HepG2 (cell line): ENCODE data around the gene DNAJA2. TPM values are rescaled to one million over a fixed set of nuclear protein-coding genes. Genes with fewer than 3 reads are reported as not detected.

Experiments used
- AGO1 ChIP-seq: fragments of 200-400 bp; formaldehyde crosslinking; IDR thresholded peaks from 2 replicates; pipeline ENCODE4 v1.6.1; 2017; ENCODE audit warnings: mild to moderate bottlenecking, low read depth, low read length, moderate library complexity; ENCODE audit not compliant: poor library complexity, severe bottlenecking
- AGO2 ChIP-seq: fragments of 200-400 bp; formaldehyde crosslinking; optimal IDR thresholded peaks from 2 replicates; pipeline ENCODE3; 2017; ENCODE audit warnings: mild to moderate bottlenecking, low read depth, low read length, moderate library complexity
- AHR ChIP-seq: IDR thresholded peaks from 2 replicates; pipeline ENCODE4 v1.6.1; 2018; ENCODE audit warnings: missing genetic modification reagents, missing compliant biosample characterization
- BORCS8-MEF2B ChIP-seq: sonication (generic); formaldehyde crosslinking; IDR thresholded peaks from 2 replicates; pipeline ENCODE4 v1.8.0; 2022; ENCODE audit warnings: mild to moderate bottlenecking, missing genetic modification reagents
- EEA1 ChIP-seq: sonication (generic); formaldehyde crosslinking; IDR thresholded peaks from 2 replicates; pipeline ENCODE4 v1.5.1; 2020; ENCODE audit warnings: mild to moderate bottlenecking, missing genetic modification reagents, borderline replicate concordance
- ETV5 ChIP-seq: IDR thresholded peaks from 2 replicates; pipeline ENCODE4 v1.6.1; 2018; ENCODE audit warnings: missing biosample characterization, missing genetic modification reagents, inconsistent platforms, borderline replicate concordance
- HDAC1 ChIP-seq: sonication (generic); formaldehyde crosslinking; IDR thresholded peaks from 2 replicates; pipeline ENCODE4 v1.5.1; 2020; ENCODE audit warnings: mild to moderate bottlenecking, missing genetic modification reagents
- HNRNPL ChIP-seq: fragments of 200-400 bp; formaldehyde crosslinking; IDR thresholded peaks from 2 replicates; pipeline ENCODE4 v1.6.1; 2017; ENCODE audit warnings: mild to moderate bottlenecking, low read depth, low read length
- KDM3A ChIP-seq: IDR thresholded peaks from 2 replicates; pipeline ENCODE4 v1.6.1; 2018; ENCODE audit warnings: low read depth, missing compliant biosample characterization
- KDM4B ChIP-seq: sonication (generic); formaldehyde crosslinking; IDR thresholded peaks from 2 replicates; pipeline ENCODE4 v1.4.0; 2020; ENCODE audit warnings: missing genetic modification reagents
- LCORL ChIP-seq, 2 experiments: fragments of 450-650 bp in 1 of 2; sonication (generic) in 1 of 2; formaldehyde crosslinking in 1 of 2; IDR thresholded peaks; 2 replicates each; pipeline versions ENCODE4 v1.5.0 to v1.6.1; 2017 to 2020; ENCODE audit warnings: antibody characterized with exemption in 1 of 2, missing genetic modification reagents in 1 of 2
- MBD4 ChIP-seq: IDR thresholded peaks from 2 replicates; pipeline ENCODE4 v1.6.1; 2012; ENCODE audit warnings: low read length, inconsistent platforms, borderline replicate concordance
- MTF2 ChIP-seq: sonication (generic); formaldehyde crosslinking; IDR thresholded peaks from 2 replicates; pipeline ENCODE4 v1.5.0; 2020; ENCODE audit warnings: missing genetic modification reagents, borderline replicate concordance
- NFKB2 ChIP-seq: sonication (generic); formaldehyde crosslinking; IDR thresholded peaks from 2 replicates; pipeline ENCODE4 v1.4.0; 2020; ENCODE audit warnings: missing genetic modification reagents, borderline replicate concordance
- RBM22 ChIP-seq: fragments of 200-400 bp; formaldehyde crosslinking; optimal IDR thresholded peaks from 2 replicates; pipeline ENCODE3; 2017; ENCODE audit warnings: mild to moderate bottlenecking, low read length, moderate library complexity
- SSRP1 ChIP-seq: IDR thresholded peaks from 2 replicates; pipeline ENCODE4 v1.6.1; 2016; ENCODE audit warnings: control low read depth
- ZBTB1 ChIP-seq: sonication (generic); formaldehyde crosslinking; IDR thresholded peaks from 2 replicates; pipeline ENCODE4 v1.4.0; 2020; ENCODE audit warnings: missing genetic modification reagents, borderline replicate concordance
- ZBTB21 ChIP-seq: sonication (generic); formaldehyde crosslinking; IDR thresholded peaks from 2 replicates; pipeline ENCODE4 v1.4.0; 2020; ENCODE audit warnings: missing genetic modification reagents
- ZFAT ChIP-seq: sonication (generic); formaldehyde crosslinking; conservative IDR thresholded peaks from 2 replicates; pipeline ENCODE4 v1.8.1; 2023; ENCODE audit warnings: missing genetic modification reagents, inconsistent platforms
- ZIK1 ChIP-seq: sonication (generic); formaldehyde crosslinking; IDR thresholded peaks from 2 replicates; pipeline ENCODE4 v1.5.0; 2020; ENCODE audit warnings: mild to moderate bottlenecking, low read depth, missing genetic modification reagents, borderline replicate concordance
- ZNF138 ChIP-seq: sonication (generic); formaldehyde crosslinking; IDR thresholded peaks from 2 replicates; pipeline ENCODE4 v1.5.0; 2020; ENCODE audit warnings: mild to moderate bottlenecking, low read depth, missing genetic modification reagents
- ZNF251 ChIP-seq: sonication (generic); formaldehyde crosslinking; IDR thresholded peaks from 2 replicates; pipeline ENCODE4 v1.9.0; 2021; ENCODE audit warnings: mild to moderate bottlenecking, missing genetic modification reagents
- ZNF747 ChIP-seq: sonication (generic); formaldehyde crosslinking; IDR thresholded peaks from 2 replicates; pipeline ENCODE4 v1.8.1; 2023; ENCODE audit warnings: missing genetic modification reagents, mild to moderate bottlenecking, borderline replicate concordance
- ZNF773 ChIP-seq: sonication (generic); formaldehyde crosslinking; IDR thresholded peaks from 2 replicates; pipeline ENCODE4 v1.4.0; 2020; ENCODE audit warnings: missing genetic modification reagents, borderline replicate concordance
- ZNF883 ChIP-seq: sonication (generic); formaldehyde crosslinking; IDR thresholded peaks from 2 replicates; pipeline ENCODE4 v1.5.1; 2020; ENCODE audit warnings: mild to moderate bottlenecking, missing genetic modification reagents; ENCODE audit errors: not compliant biosample characterization
- polyA plus RNA-seq, 8 experiments: library from polyadenylated mRNA; depleted of rRNA in 3 of 8; stranded (reverse) in 7 of 8; unstranded in 1 of 8; fragments of >200 nt; fragmentation: Illumina TruSeq in 4 of 8; extraction: Trizol in 4 of 8; gene quantifications; 2 replicates each; pipeline versions ENCODE4 v1.2.1 to v1.2.3, GENCODE V29; 2011 to 2016; ENCODE audit warnings: low read depth in 4 of 8, missing spikeins in 1 of 8, mixed read lengths in 1 of 8; ENCODE audit not compliant: insufficient read depth in 1 of 8
- total RNA-seq, 5 experiments: library from RNA; depleted of rRNA; stranded (reverse); fragments of >200 nt; fragmentation: Illumina TruSeq; extraction: Trizol; gene quantifications; 2 replicates each; pipeline ENCODE4 v1.2.3, GENCODE V29; 2016; ENCODE audit warnings: low read depth in 1 of 5
- TF ChIP-seq, protein P1 (sequence below): IDR thresholded peaks from 2 replicates; pipeline ENCODE4 v1.6.1; 2018; ENCODE audit warnings: missing genetic modification reagents, mild to moderate bottlenecking, missing compliant biosample characterization
- TF ChIP-seq, protein P2 (sequence below): sonication (generic); formaldehyde crosslinking; IDR thresholded peaks from 2 replicates; pipeline ENCODE4 v1.5.0; 2020; ENCODE audit warnings: missing genetic modification reagents, mild to moderate bottlenecking, borderline replicate concordance
- TF ChIP-seq, protein P3 (sequence below): sonication (generic); formaldehyde crosslinking; IDR thresholded peaks from 2 replicates; pipeline ENCODE4 v1.4.0; 2020; ENCODE audit warnings: missing genetic modification reagents, borderline replicate concordance

The DNAJA2 gene
- total and polyA plus RNA-seq, 2 of the 13 experiments (the other 11 are each of a cell fraction or from before 2014, with no cell fraction given), result 25.4 to 176 TPM

DNA sequence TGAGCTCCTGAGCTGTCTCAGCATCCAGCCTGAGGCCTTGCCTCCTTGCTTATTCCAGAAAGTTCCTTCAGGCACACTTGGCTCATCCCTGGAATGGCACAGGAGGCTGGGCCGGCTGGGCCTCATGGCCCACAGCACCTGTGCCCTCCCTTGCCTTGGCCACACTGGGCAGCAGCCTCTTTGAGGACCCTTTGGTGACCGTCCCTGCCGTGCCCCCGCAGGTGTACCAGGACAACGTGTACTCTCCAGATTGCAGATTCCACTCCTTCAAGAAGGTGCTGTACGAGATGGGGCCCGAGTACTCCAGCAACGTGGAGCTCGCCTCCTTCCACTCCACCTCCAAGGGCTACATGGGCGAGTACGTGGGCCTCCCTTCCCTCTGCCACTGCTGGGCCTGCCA, 55.1 kb downstream of the DNAJA2 start (continued):
- TF ChIP-seq SSRP1 (CRISPR knock-in tag) (0 out of 2 replicates have a peak, but pooled peaks have one; percentile 7), EEA1 (CRISPR knock-in tag) (no peak; the same call in 1 of the 2 replicates), ZNF747 (CRISPR knock-in tag) (0 out of 2 replicates have a peak, but pooled peaks have one; percentile 11), RBM22 (peak; percentile 0), MTF2 (CRISPR knock-in tag) (no peak), ZIK1 (no peak), LCORL (IDR thresholded peaks at IDR 0.05) (no peak), LCORL (CRISPR knock-in tag; IDR thresholded peaks at IDR 0.05) (no peak), KDM3A (no peak), MBD4 (no peak), ZBTB21 (CRISPR knock-in tag) (no peak), HDAC1 (no peak), AHR (CRISPR knock-in tag) (no peak), BORCS8-MEF2B (CRISPR knock-in tag) (no peak), ZFAT (CRISPR knock-in tag) (no peak), ZNF251 (CRISPR knock-in tag) (no peak), AGO2 (peak; percentile 78), KDM4B (no peak), ZNF883 (CRISPR knock-in tag) (no peak), HNRNPL (peak; percentile 76; the same call in 1 of the 2 replicates), NFKB2 (CRISPR knock-in tag) (0 out of 2 replicates have a peak, but pooled peaks have one; percentile 7), ZNF773 (0 out of 2 replicates have a peak, but pooled peaks have one; percentile 59), ZBTB1 (CRISPR knock-in tag) (no peak), ZNF138 (CRISPR knock-in tag) (no peak), ETV5 (CRISPR knock-in tag) (no peak), AGO1 (no peak)
- TF ChIP-seq, protein P1, sequence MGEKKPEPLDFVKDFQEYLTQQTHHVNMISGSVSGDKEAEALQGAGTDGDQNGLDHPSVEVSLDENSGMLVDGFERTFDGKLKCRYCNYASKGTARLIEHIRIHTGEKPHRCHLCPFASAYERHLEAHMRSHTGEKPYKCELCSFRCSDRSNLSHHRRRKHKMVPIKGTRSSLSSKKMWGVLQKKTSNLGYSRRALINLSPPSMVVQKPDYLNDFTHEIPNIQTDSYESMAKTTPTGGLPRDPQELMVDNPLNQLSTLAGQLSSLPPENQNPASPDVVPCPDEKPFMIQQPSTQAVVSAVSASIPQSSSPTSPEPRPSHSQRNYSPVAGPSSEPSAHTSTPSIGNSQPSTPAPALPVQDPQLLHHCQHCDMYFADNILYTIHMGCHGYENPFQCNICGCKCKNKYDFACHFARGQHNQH (CRISPR knock-in tag), result no peak
- TF ChIP-seq, protein P2, sequence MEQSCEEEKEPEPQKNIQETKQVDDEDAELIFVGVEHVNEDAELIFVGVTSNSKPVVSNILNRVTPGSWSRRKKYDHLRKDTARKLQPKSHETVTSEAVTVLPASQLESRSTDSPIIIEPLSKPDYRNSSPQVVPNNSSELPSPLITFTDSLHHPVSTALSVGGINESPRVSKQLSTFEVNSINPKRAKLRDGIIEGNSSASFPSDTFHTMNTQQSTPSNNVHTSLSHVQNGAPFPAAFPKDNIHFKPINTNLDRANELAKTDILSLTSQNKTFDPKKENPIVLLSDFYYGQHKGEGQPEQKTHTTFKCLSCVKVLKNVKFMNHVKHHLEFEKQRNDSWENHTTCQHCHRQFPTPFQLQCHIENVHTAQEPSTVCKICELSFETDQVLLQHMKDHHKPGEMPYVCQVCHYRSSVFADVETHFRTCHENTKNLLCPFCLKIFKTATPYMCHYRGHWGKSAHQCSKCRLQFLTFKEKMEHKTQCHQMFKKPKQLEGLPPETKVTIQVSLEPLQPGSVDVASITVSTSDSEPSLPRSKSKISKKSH (CRISPR knock-in tag), result no peak
- TF ChIP-seq, protein P3, sequence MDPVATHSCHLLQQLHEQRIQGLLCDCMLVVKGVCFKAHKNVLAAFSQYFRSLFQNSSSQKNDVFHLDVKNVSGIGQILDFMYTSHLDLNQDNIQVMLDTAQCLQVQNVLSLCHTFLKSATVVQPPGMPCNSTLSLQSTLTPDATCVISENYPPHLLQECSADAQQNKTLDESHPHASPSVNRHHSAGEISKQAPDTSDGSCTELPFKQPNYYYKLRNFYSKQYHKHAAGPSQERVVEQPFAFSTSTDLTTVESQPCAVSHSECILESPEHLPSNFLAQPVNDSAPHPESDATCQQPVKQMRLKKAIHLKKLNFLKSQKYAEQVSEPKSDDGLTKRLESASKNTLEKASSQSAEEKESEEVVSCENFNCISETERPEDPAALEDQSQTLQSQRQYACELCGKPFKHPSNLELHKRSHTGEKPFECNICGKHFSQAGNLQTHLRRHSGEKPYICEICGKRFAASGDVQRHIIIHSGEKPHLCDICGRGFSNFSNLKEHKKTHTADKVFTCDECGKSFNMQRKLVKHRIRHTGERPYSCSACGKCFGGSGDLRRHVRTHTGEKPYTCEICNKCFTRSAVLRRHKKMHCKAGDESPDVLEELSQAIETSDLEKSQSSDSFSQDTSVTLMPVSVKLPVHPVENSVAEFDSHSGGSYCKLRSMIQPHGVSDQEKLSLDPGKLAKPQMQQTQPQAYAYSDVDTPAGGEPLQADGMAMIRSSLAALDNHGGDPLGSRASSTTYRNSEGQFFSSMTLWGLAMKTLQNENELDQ (CRISPR knock-in tag), result no peak
